Upper lobe of right lung (tissue), 1 donor: ENCODE data around the gene SLC41A3. TPM values are rescaled to one million over a fixed set of nuclear protein-coding genes. Genes with fewer than 3 reads are reported as not detected.

Experiments
- ATAC-seq: fragments of 200-7000 bp; cut with Tn5 transposase; one replicate; pipeline ENCODE4 v1.9.1; 2020; ENCODE audit warnings: mild to moderate bottlenecking, moderate library complexity
- DNase-seq: peaks from one replicate; pipeline ENCODE4 v3.0.0-alpha.2; 2020
- H3K27ac ChIP-seq: fragments of 200-600 bp; one replicate; pipeline ENCODE4 v1.8.0; 2022
- H3K27me3 ChIP-seq: fragments of 200-600 bp; one replicate; pipeline ENCODE4 v1.8.0; 2022; ENCODE audit warnings: mild to moderate bottlenecking
- H3K36me3 ChIP-seq: fragments of 200-600 bp; one replicate; pipeline ENCODE4 v1.8.0; 2022
- H3K4me1 ChIP-seq: fragments of 200-600 bp; one replicate; pipeline ENCODE4 v1.8.0; 2022
- H3K4me3 ChIP-seq: fragments of 200-600 bp; one replicate; pipeline ENCODE4 v1.8.0; 2022; ENCODE audit warnings: mild to moderate bottlenecking
- H3K9me3 ChIP-seq: fragments of 200-600 bp; one replicate; pipeline ENCODE4 v1.8.0; 2022
- intact Hi-C: fragments of 100-400 bp; cut with DNase I; formaldehyde crosslinking; loops from one replicate; pipeline ENCODE4 v1.11.0; 2022
- total RNA-seq: library from RNA; stranded (reverse); fragmentation: NEBNext Ultra II Directional; extraction: Animal tissue kit (Norgen Biotek cat#: 25700); gene quantifications from one replicate; pipeline ENCODE4 v1.2.1, GENCODE V29; 2021
- TF ChIP-seq, protein P1 (sequence below): fragments of 200-600 bp; IDR thresholded peaks from one replicate; pipeline ENCODE4 v1.8.0; 2022; ENCODE audit warnings: antibody characterized with exemption
- donor health status: DM: no; HTN: yes; CAD: no; lungs with severe emphysema.

Gene SLC41A3
- total RNA-seq, 1 donor from 2014 or later, result 30.8 TPM

GRCh38 chr3:126063358-126063965, 20.5 kb downstream of the SLC41A3 start:
- intact Hi-C loops, result no loop called here
- Histone ChIP-seq H3K4me3 (no peak overlapping the region), H3K27ac (no peak overlapping the region), H3K4me1 (no peaks in the 10 kb centered on the region), H3K9me3 (no peaks in the 10 kb centered on the region), H3K36me3 (peaks cover 5% of the 10 kb centered on the region), H3K27me3 (no peaks in the 10 kb centered on the region)
- no peak for DNase-seq
- ATAC-seq, result no peak
- TF ChIP-seq, protein P1, sequence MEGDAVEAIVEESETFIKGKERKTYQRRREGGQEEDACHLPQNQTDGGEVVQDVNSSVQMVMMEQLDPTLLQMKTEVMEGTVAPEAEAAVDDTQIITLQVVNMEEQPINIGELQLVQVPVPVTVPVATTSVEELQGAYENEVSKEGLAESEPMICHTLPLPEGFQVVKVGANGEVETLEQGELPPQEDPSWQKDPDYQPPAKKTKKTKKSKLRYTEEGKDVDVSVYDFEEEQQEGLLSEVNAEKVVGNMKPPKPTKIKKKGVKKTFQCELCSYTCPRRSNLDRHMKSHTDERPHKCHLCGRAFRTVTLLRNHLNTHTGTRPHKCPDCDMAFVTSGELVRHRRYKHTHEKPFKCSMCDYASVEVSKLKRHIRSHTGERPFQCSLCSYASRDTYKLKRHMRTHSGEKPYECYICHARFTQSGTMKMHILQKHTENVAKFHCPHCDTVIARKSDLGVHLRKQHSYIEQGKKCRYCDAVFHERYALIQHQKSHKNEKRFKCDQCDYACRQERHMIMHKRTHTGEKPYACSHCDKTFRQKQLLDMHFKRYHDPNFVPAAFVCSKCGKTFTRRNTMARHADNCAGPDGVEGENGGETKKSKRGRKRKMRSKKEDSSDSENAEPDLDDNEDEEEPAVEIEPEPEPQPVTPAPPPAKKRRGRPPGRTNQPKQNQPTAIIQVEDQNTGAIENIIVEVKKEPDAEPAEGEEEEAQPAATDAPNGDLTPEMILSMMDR, result no peak

DNA sequence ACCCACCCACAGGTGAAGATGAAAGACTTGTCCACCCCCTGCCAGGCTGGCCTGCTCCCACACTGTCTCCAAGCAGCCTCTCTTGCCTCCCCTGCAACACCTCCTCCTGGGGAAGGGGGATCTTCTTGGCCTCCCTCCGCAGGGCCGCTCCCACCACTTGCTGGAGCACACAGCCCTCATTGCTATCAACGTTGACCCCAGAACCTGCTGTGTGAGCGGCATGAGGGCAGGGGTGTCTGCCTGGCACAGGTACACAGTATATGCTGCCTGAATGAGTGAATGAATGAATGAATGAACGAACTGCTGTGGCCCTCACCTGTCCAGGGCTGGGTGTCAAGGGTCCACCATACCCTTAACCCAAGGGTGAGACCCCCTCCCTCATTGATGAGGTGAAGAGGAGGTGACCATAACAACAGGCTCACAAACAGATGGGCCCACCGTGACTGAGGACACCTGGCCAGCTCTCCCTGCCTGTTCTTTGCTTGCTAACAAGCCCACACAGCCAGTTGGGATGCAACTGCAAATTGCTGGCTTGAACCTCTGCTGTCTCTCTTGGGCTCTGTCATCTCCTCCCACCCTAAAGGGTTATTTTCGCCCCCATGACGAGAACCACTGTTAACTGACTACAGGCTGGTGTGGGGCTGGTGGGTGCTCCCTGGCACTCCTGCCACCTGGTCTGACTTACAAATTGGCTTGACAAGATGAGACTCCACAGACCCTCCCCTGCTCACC, 22.5 kb downstream of the SLC41A3 start:
- no peaks in the 10 kb centered on the region for H3K4me1 ChIP-seq
- peaks cover 5% of the 10 kb centered on the region for H3K36me3 ChIP-seq
- H3K9me3 ChIP-seq, result no peaks in the 10 kb centered on the region
- TF ChIP-seq, protein P1, result no peak
- H3K4me3 ChIP-seq, result no peak overlapping the region
- DNase-seq (no peak), ATAC-seq (no peak)
- no peak overlapping the region for H3K27ac ChIP-seq
- no peaks in the 10 kb centered on the region for H3K27me3 ChIP-seq
- intact Hi-C loops, result no loop called here

DNA sequence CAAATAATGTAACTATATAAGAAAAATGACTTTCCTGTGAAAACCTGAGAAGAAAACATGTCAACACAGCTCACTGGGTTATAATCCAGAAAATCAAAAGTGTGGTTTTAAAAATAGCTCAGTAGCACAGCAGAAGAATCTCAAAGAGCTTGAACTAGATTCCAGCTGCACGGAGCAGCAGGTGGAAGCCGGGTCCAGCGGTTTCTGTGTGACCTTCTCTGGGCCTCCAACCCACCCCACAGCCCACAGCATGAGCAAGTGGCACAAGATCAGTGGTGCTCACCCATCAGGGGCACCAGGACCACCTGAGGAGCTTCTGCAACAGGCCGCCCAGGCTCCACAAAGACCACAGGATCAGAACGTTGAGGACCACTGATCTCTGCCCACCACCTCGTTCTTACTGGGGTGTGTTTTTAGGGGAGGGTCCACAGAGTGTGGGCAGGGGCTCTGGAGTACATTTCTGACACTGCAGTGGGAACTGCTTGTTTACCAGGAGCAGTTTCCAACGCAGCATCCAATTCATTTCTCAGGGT, 23.2 kb downstream of the SLC41A3 start:
- intact Hi-C loops, result no loop called here
- no peak for ATAC-seq
- no peak overlapping the region for H3K4me3 ChIP-seq

DNA sequence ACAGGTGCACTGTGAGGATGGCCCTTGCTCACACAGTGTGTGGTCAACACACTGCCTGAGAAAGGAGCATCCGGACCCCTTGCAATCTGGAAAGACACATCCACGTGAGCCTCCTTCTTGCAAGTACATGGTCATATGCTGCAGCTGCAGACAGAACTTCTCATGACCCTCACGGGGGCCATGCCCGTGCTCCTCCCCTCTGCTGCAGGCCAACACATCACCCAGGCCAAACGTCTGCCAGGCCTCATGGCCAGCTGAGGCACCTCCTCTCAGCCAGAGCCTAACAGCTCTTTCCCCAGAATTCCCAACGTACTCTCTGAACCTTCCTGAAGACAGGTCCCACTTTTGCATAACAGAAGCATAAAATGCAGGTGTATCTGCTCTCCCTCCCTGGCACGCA, 25.3 kb downstream of the SLC41A3 start:
- H3K36me3 ChIP-seq, result no peaks in the 10 kb centered on the region
- DNase-seq (no peak), ATAC-seq (no peak)
- H3K9me3 ChIP-seq, result no peaks in the 10 kb centered on the region
- intact Hi-C loops, result no loop called here
- no peak overlapping the region for H3K4me3 ChIP-seq
- H3K4me1 ChIP-seq, result no peaks in the 10 kb centered on the region
- TF ChIP-seq, protein P1, result no peak
- H3K27ac ChIP-seq, result no peak overlapping the region
- H3K27me3 ChIP-seq, result no peaks in the 10 kb centered on the region

More for the DNA sequence above, 23.2 kb downstream of the SLC41A3 start:
- Histone ChIP-seq H3K4me1 (no peaks in the 10 kb centered on the region), H3K9me3 (no peaks in the 10 kb centered on the region), H3K27ac (no peak overlapping the region), H3K36me3 (no peaks in the 10 kb centered on the region), H3K27me3 (no peaks in the 10 kb centered on the region)
- DNase-seq, result no peak
- TF ChIP-seq, protein P1, result no peak

DNA sequence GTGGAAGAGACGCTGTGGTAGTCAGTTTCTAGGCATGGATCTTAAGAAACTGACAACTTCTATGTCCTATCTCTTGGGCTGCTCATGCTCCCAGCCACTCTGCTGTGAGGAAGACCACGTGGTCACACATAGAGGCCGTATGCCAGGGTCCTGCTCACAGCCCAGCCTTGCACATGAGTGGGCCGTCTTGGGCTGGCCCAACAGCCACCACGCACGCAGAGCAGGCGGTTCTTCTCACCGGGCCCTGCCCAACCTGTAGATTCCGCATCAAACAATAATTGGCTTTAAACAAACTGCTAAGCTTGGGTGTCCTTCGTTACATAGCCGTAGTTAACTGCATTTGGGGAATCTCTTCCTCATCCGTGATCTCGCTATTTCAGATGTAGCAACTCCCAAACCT, 26.0 kb downstream of the SLC41A3 start:
- H3K4me3 ChIP-seq, result no peak overlapping the region
- intact Hi-C loops, result no loop called here
- H3K27me3 ChIP-seq, result no peaks in the 10 kb centered on the region
- no peaks in the 10 kb centered on the region for H3K36me3 ChIP-seq
- H3K9me3 ChIP-seq, result no peaks in the 10 kb centered on the region
- ATAC-seq, result no peak
- H3K27ac ChIP-seq, result no peak overlapping the region
- H3K4me1 ChIP-seq, result no peaks in the 10 kb centered on the region
- peak; percentile 32 for DNase-seq
- TF ChIP-seq, protein P1, result no peak
